DND-41 (cell line): ENCODE results near the gene ZNF514.

ENCODE experiments used
- CTCF ChIP-seq: IDR thresholded peaks from 2 replicates; pipeline ENCODE4 v1.5.1; 2012; ENCODE audit warnings: borderline replicate concordance, low read length, moderate library complexity, mild to moderate bottlenecking; ENCODE audit not compliant: poor library complexity, severe bottlenecking; ENCODE audit errors: extremely low read depth
- EZH2 ChIP-seq: IDR thresholded peaks from 3 replicates; pipeline ENCODE4 v1.6.1; 2012; ENCODE audit warnings: borderline replicate concordance, low read depth, mild to moderate bottlenecking, moderate library complexity, low read length, inconsistent platforms; ENCODE audit not compliant: severe bottlenecking

DNA sequence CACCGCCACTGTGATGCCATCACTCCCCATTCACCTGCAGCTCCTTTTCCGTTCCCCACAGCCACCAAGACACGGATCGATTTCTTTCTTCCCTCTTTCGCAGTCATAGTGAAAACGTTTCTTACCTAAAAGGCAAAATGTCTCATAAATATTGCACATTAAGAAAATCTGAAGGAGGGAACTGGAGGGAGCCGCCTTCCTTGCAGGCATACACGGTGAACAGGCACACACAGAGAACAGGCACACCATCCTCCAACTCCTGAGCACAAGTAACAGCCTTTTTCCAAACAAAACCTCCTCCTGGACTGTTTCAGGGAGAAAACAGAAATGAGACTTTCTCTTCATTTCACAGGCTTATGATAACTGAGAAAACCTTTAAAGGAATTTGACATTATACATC is 55.0 kb downstream of the ZNF514 start:
- TF ChIP-seq CTCF (no peak), EZH2 (no peak)
